DMS53 (cell line): ENCODE measurements around the gene BOLA1.
A peak's percentile ranks its signal among the peaks of the same experiment; 100 is the strongest.
"Not testable (repeated sequence)": the region's sequence is repeated elsewhere in the genome, so short reads cannot be mapped to it uniquely, and the experiment has no call there.

ENCODE experiments used
- DNase-seq: peaks from one replicate; lab custom pipeline; 2025; lab: John Stamatoyannopoulos, UW

BOLA1 gene, protein sequence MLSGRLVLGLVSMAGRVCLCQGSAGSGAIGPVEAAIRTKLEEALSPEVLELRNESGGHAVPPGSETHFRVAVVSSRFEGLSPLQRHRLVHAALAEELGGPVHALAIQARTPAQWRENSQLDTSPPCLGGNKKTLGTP

DNA sequence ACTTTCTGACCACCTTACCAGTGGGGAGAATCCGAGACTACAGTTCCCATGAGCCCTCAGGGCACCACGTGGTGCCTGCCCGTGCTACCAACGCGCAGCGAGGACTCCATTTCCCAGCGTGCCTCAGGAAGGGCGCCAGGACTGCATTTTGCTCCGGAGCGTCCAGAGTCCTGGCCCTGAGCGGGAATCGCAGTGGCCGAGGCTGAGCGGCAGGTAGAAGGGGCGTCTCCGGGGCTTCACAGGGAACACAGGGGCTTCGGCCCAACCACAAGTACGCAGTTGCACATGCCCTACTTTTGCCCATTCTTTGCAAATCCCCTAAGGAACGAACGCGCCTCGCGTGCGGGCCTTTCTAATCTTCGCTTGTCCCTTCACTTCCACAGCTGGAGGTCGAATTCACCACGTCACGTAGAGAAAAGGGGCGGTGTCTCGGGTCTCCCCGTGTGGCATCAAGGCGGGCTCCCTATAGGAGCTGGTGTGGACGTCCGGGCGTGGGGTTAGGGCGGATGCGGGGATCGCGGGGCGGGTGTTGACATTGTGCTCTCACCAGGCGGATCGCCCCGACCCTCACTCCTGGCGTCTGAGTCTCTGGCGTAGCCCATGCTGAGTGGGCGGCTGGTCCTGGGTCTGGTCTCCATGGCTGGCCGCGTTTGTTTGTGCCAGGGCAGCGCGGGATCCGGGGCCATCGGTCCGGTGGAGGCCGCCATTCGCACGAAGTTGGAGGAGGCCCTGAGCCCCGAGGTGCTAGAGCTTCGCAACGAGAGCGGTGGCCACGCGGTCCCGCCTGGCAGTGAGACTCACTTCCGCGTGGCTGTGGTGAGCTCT lies at the start of gene BOLA1:
Gene BOLA1 (plus strand): TSS at position 109 of the 825 bp plus-strand sequence. CDS start 492 bp downstream, at position 601.
- DNase-seq: peak; percentile 98

DNA sequence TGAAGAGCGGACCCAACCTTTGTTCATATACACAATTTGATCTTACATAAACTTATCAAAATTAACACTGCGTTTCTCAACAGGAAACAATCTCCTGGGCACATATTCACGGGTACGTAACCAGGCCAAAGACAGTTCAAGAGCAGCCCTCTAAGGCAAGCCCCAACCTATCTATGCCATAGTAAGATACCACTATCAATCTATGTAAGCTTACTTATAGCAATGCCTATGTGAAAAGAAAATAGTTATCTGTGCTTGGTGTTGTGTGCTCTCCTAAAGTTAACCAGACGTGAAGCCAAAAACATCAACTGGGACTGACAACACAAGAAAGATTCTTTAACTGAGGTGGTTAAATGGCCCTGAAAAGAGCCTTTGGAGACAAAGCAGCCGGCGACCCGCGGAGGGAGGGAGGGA lies 49.4 kb upstream of the BOLA1 start:
- no peak for DNase-seq

DNA sequence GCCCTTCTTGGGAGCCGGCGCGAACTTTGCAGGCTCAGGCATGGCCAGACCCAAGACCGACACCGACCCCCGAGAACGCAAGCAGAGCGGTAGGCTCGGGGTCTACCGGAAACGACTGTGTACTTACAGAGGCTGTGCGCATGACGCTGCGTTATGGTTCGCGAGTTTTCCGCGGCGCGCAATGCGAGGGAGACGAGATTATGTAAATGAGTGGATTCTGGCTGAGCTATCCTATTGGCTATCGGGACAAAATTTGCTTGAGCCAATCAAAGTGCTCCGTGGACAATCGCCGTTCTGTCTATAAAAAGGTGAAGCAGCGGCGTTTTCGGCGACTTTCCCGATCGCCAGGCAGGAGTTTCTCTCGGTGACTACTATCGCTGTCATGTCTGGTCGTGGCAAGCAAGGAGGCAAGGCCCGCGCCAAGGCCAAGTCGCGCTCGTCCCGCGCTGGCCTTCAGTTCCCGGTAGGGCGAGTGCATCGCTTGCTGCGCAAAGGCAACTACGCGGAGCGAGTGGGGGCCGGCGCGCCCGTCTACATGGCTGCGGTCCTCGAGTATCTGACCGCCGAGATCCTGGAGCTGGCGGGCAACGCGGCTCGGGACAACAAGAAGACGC lies 48.5 kb upstream of the BOLA1 start:
- DNase-seq: not testable (repeated sequence)

- not testable (repeated sequence) for DNase-seq
These were observed 47.7 kb upstream of the BOLA1 start for GRCh38 chr1:149851585-149852213.

- not testable (repeated sequence) for DNase-seq
These were observed 47.1 kb upstream of the BOLA1 start for GRCh38 chr1:149852263-149852662.

- DNase-seq: not testable (repeated sequence)
These were observed 39.1 kb upstream of the BOLA1 start for GRCh38 chr1:149860271-149860670.

- not testable (repeated sequence) for DNase-seq
These were observed 38.5 kb upstream of the BOLA1 start for GRCh38 chr1:149860684-149861496.

- not testable (repeated sequence) for DNase-seq
These were observed 37.8 kb upstream of the BOLA1 start for GRCh38 chr1:149861497-149862054.

- DNase-seq: not testable (repeated sequence)
These were observed 32.5 kb upstream of the BOLA1 start for GRCh38 chr1:149866887-149867286.

GRCh38 chr1:149873060-149873459 lies 26.3 kb upstream of the BOLA1 start:
- not testable (repeated sequence) for DNase-seq

GRCh38 chr1:149877211-149877946 lies 22.0 kb upstream of the BOLA1 start:
- DNase-seq: no peak

DNA sequence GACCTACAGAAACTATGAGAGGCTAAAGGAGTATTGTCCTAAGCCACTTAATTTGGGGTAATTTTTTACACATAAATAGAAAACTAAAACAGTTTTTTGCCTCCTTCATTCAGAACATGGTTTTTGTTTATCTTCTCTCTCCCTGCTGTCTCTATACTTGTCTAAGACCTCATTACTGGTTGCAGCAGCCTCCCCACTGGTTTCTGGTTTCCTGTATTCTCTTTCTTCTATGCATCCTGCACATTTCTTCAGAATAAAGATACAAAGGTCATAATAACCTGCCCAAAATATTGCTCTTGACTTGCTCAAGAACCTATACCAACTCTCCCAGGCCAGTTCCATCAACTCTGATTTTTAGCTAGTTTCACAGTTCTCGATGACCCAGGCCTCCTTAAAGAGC lies 19.8 kb upstream of the BOLA1 start:
- DNase-seq: no peak

- no peak for DNase-seq
These were observed 17.5 kb upstream of the BOLA1 start for GRCh38 chr1:149881876-149882275.

DNA sequence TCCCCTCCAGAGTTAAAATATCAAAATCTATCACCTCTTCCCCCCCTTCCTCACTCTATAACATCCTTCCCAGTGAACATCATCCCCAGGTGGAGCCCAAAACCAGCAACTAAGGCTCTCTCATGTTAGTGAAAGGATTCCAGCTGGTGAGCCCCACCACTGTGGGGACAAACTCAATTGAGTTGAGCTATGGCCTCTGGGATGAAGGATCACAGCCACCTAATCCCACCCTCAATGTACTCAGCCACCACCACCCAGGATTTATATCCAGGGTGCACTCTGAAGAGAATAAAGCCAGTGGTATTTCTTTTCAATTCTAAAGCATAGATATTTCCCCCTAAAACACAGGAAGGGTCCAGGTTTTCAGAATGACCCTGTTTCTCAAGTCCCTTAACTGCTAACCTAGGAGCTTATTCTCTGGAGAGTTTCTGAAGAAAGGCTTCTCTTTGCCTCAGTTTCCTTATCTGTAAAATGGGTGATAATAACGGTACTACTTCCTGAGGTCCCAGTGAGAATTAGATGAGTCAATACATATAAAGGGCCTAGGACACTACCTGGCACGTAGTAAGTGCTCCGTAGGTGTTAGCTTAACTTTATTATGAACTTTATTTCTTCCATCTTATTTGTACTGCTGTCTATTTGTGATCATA lies 15.6 kb upstream of the BOLA1 start:
- DNase-seq: no peak

- DNase-seq: peak; percentile 84
These were observed 14.7 kb upstream of the BOLA1 start for GRCh38 chr1:149884433-149885338.

DNA sequence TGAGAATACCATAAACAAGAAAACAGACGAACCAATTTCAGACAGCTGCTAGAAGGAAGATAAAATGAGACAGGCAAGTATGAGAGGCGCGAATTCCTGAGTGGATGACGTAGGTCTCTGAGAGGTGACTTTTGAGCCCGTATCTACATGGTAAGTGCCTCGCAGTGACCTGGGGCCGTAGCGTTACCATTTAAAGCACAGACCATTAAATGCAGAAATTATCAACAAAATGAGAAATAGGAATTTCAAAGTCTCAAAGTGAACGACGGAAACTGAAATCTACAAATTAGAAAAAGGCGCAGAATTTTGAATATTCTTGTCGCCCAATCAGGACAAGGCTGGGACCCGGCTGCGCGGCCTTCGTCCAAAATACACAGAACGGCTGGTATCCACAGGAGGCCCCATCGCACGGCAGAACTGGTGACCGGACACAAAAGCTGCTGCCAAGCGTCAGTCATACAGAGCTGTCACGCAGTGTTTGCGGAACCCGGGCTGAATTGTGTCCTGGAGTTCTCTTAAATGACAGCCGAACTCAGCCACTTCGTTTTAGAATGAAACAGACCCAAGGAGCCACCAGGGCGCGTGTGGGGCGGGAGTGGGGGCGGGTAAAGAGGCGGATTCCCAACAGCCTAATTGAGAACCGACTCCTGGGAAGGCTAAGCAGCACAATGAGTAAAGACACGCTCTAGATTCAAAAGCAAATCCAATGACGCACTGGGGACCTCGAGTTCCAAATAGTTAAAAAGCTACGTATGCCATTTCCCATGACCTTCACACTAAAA lies 13.8 kb upstream of the BOLA1 start:
- peak; percentile 97 for DNase-seq

DNA sequence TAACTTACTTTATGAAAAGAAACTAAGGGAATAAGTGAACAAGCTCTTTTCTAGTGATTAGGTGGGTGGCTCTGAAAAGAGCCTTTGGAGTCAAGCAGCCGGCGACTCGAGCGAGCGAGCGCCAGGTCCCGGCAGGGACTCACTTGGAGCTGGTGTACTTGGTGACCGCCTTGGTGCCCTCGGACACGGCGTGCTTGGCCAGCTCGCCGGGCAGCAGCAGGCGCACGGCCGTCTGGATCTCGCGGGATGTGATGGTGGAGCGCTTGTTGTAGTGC lies 13.3 kb upstream of the BOLA1 start:
- not testable (repeated sequence) for DNase-seq

DNA sequence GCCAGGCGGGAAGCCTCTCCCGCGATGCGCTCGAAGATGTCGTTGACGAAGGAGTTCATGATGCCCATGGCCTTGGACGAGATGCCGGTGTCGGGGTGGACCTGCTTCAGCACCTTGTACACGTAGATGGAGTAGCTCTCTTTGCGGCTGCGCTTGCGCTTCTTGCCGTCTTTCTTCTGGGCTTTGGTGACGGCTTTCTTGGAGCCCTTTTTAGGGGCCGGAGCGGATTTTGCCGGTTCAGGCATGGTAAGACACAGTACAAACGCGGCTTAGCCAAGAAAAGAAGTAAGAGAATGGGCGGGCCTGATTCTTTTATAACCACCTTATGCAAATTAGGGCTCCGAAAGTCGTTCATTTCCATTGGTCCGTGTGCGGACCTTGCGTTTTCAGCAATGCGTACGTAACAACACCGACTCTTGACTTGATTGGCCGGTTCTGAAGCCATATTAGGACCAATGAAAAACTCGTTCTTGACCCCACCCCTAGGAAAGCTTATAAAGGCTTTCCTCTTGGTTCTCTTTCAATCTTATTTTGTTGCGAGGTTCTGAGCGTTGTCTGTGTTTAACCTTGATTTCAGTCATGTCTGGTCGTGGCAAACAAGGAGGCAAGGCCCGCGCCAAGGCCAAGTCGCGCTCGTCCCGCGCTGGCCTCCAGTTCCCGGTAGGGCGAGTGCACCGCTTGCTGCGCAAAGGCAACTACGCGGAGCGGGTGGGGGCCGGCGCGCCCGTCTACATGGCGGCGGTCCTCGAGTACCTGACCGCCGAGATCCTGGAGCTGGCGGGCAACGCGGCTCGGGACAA lies 12.8 kb upstream of the BOLA1 start:
- peak; percentile 99 for DNase-seq
